ENCODE results near the gene CEBPG. TPM values are rescaled to one million over a fixed set of nuclear protein-coding genes. Genes with fewer than 3 reads are reported as not detected.
A peak's percentile ranks its signal among the peaks of the same experiment; 100 is the strongest.

Gene CEBPG
- total and polyA plus RNA-seq, 8 donors, result 17.8 to 26.4 (median 19.3) TPM

DNA sequence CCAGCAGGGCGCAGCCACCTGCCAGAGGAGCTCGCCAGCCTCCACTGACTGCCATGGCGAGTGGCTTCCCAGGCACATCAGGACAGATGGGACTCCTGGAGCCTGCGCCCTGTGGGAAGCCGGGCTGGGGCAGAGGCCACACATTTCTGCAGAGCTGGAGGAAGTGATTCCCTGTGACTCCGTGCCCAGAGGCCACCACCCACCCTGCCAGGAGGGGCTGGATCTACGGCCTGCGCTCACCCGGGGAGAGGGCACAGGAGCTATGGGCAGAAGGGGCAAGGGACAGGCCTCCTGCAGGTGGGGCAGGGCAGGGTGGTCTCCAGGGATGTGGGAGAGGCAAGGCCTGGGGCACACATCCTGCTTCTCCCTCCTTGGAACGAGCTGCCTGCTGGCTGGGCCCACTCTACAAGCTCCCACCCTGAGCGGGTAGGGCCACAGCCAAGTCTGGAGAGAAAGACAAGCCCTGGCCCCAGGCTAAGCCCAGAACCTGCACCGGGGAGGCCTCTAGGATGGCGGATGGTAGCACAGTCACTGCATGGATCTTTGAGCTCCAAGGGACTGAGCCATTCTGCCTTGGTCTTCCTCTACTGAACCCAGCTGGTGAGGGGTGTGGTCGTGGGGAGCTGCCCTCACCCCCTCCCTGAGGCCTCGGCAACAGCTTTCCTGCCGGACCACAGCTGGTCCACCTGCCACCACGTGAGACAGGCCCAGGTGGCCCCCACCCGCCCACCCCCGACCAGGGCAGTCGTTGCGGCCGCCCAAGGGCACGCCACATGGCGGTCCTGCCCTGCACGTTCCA lies 40.6 kb downstream of the CEBPG start:
- H3K27ac ChIP-seq, result no peak overlapping the region
- H3K4me1 ChIP-seq, result peaks cover 0 to 7% of the 10 kb centered on the region in 2 donors
- TF ChIP-seq, protein P1, sequence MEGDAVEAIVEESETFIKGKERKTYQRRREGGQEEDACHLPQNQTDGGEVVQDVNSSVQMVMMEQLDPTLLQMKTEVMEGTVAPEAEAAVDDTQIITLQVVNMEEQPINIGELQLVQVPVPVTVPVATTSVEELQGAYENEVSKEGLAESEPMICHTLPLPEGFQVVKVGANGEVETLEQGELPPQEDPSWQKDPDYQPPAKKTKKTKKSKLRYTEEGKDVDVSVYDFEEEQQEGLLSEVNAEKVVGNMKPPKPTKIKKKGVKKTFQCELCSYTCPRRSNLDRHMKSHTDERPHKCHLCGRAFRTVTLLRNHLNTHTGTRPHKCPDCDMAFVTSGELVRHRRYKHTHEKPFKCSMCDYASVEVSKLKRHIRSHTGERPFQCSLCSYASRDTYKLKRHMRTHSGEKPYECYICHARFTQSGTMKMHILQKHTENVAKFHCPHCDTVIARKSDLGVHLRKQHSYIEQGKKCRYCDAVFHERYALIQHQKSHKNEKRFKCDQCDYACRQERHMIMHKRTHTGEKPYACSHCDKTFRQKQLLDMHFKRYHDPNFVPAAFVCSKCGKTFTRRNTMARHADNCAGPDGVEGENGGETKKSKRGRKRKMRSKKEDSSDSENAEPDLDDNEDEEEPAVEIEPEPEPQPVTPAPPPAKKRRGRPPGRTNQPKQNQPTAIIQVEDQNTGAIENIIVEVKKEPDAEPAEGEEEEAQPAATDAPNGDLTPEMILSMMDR (IDR thresholded peaks at IDR 0.05), result no peak
- intact Hi-C loops (cut with DNase I), result no loop called here
- no peak overlapping the region for H3K4me3 ChIP-seq
- ATAC-seq (no peak), DNase-seq (peak in 1 of 4 donors; percentile 58)
- H3K36me3 ChIP-seq, result peaks cover 0 to 22% of the 10 kb centered on the region in 2 donors
- no peaks in the 10 kb centered on the region for H3K27me3 ChIP-seq
- no peaks in the 10 kb centered on the region for H3K9me3 ChIP-seq

DNA sequence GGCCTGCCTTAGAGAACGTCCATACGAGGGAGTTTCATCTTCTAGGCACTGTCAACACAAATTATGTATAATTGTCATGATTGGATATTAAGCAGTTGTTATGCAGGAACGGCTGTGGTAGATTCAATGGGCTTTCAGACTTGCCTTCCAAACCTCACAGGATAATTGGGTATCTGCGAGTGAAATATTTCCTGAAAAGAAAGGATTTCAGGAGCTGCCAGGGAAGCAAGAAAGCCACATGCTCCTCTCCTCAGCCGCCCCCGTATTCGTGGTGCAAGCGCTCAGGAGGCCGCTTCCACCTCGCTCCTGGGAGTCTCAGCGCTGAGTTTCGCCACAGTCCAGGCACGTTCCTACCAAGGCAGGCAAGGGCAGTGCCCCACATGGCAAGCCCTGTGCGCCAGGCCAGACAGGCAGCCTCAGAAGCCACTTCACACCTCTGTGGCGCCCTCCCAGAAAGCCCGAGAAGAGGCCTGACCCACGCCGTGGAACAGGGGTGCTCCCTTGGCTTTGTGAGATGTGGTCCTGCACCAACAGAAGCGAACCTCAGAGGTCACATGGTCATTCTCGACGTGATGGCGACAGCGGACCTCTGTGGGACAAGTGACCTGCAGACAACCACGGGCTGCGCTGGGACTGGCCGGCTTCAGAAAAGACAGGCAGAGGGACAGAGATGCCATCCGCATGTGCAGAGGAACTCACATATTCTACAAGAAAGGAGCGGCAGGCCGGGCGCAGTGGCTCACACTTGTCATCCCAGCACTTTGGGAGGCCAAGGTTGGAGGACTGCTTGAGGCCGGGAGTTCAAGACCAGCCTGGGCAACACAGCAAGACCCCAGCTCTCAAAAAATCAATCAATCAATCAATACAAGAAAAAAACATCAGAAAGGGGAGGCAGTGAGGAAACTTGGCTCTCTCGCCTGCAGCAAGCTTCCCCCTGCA lies 41.4 kb downstream of the CEBPG start:
- no peak overlapping the region for H3K4me3 ChIP-seq
- H3K27ac ChIP-seq, result no peak overlapping the region
- H3K36me3 ChIP-seq, result peaks cover 0 to 21% of the 10 kb centered on the region in 2 donors
- H3K27me3 ChIP-seq, result no peaks in the 10 kb centered on the region
- DNase-seq (peak in 1 of 4 donors; percentile 71), ATAC-seq (no peak)
- intact Hi-C loops (cut with DNase I), result no loop called here
- TF ChIP-seq, protein P1 (IDR thresholded peaks at IDR 0.05), result no peak
- no peaks in the 10 kb centered on the region for H3K9me3 ChIP-seq
- peaks cover 0 to 7% of the 10 kb centered on the region in 2 donors for H3K4me1 ChIP-seq

DNA sequence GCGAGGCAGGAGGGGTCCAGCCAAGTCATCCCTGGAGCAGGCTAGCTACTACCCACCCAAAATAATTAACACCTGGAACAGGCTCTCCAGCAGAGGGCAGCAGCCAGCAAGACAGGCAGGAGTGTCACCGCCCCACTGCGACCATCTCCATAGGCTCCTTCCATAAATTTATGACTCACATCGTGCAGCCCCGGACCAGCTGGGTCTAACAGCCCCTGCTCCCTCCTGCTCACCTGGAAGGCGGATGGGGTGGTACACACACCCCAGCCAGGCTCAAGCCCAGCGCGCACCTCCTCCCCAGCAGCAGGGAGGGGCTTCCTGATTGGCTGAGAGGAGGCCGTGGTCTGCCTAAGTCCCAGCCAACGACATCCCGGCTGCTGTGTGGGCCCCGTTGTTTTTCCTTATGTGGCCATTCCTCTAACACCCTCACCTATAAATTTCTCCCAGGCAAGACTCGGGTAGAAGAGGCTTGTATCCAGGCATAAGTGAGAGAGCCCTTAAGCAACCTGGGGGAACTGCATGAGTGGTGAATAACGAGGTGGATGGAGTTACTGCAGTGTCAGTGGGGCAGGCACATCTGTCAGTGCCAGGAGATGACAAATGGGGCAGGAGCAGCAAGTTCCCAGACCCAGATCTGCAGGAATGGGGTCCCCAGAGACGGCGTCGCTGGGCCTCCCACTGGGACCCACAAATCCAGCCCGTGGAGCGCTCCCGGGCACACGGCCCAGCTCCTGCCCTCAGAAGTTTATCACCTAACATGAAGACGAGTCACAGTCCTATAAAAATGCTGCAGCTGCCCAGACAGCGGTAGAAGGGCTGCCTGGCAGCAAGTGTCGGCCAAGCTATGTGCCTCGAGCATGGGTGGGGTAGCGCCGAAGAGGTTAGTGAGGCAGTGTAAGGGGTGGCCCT lies 43.1 kb downstream of the CEBPG start:
- DNase-seq (peak in 2 of 4 donors; percentile 50 to 82), ATAC-seq (peak; percentile 85)
- H3K36me3 ChIP-seq, result peaks cover 0 to 4% of the 10 kb centered on the region in 2 donors
- H3K4me1 ChIP-seq, result peaks cover 0 to 7% of the 10 kb centered on the region in 2 donors
- intact Hi-C loops (cut with DNase I), result no loop called here
- TF ChIP-seq, protein P1 (IDR thresholded peaks at IDR 0.05), result peak in 1 of 2 donors; percentile 43
- H3K27ac ChIP-seq, result no peak overlapping the region
- no peaks in the 10 kb centered on the region for H3K27me3 ChIP-seq
- H3K9me3 ChIP-seq, result no peaks in the 10 kb centered on the region
- no peak overlapping the region for H3K4me3 ChIP-seq

DNA sequence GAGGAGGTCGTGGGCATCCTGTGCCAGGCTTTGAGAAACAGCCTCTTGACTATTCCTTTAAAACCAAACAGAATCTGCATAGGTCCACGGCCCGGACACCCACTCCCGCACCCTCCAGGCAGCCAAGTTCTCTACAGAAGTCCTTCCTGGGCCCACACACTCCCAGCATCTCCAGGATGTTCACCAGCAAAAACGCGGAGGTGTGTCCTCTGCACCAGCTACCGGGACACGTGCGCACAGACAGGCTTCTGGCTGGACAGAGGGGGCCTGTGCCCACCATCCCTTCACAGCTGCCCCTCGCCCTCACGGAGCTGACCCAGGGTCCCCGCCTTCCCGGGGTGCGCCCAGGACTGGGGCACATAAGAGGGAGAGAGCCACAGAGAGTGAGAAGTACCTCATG lies 44.2 kb downstream of the CEBPG start:
- ATAC-seq (no peak), DNase-seq (peak in 1 of 4 donors; percentile 53)
- Histone ChIP-seq H3K27me3 (no peaks in the 10 kb centered on the region), H3K4me3 (no peak overlapping the region), H3K36me3 (no peaks in the 10 kb centered on the region), H3K27ac (no peak overlapping the region), H3K9me3 (no peaks in the 10 kb centered on the region), H3K4me1 (peaks cover 0 to 7% of the 10 kb centered on the region in 2 donors)
- intact Hi-C loops (cut with DNase I), result no loop called here
- TF ChIP-seq, protein P1 (IDR thresholded peaks at IDR 0.05), result no peak

Data from left lung (tissue), 10 donors.